IPS-15b (cell line): Measurements from ENCODE around the gene JTB.

Experiments
- H3K27me3 ChIP-seq: one replicate; pipeline ENCODE4 v1.6.1; 2013; ENCODE audit warnings: low read length; ENCODE audit not compliant: control insufficient read depth, insufficient read depth
- H3K36me3 ChIP-seq: one replicate; pipeline ENCODE4 v1.6.1; 2013; ENCODE audit warnings: low read length; ENCODE audit not compliant: control insufficient read depth, insufficient read depth
- H3K4me1 ChIP-seq: one replicate; pipeline ENCODE4 v1.6.1; 2013; ENCODE audit warnings: mild to moderate bottlenecking, low read length; ENCODE audit not compliant: control insufficient read depth, insufficient read depth
- H3K4me3 ChIP-seq: one replicate; pipeline ENCODE4 v1.5.1; 2013; ENCODE audit warnings: low read depth, low read length
- H3K9ac ChIP-seq: one replicate; pipeline ENCODE4 v1.6.1; 2013; ENCODE audit warnings: low read depth, mild to moderate bottlenecking, low read length
- H3K9me3 ChIP-seq: one replicate; pipeline ENCODE4 v1.6.1; 2013; ENCODE audit warnings: mild to moderate bottlenecking, low read length; ENCODE audit not compliant: control insufficient read depth, insufficient read depth

JTB gene

DNA sequence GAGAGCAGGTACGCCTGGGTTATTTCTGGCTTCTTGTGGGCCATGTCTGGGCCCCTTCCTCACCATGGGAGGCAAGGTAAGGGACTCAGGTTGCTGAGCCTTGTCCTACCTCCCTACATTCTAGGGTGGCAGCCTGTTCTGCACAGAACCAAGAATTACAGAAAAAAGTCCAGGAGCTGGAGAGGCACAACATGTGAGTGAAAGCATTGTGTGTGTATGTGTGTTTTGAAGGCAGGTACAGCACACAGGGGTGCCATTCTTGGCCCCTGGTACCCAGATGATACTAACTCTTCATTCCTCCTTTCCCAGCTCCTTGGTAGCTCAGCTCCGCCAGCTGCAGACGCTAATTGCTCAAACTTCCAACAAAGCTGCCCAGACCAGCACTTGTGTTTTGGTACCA, 4.4 kb downstream of the JTB start:
- Histone ChIP-seq H3K4me3 (no peak overlapping the region), H3K9ac (no peak overlapping the region)

GRCh38 chr1:153970346-153970745, 7.1 kb downstream of the JTB start:
- Histone ChIP-seq H3K36me3 (peaks cover 17% of the 10 kb centered on the region), H3K9me3 (no peaks in the 10 kb centered on the region), H3K9ac (no peak overlapping the region), H3K4me1 (no peaks in the 10 kb centered on the region), H3K27me3 (no peaks in the 10 kb centered on the region), H3K4me3 (no peak overlapping the region)

More for the DNA sequence above, 4.4 kb downstream of the JTB start:
- Histone ChIP-seq H3K9me3 (no peaks in the 10 kb centered on the region), H3K36me3 (peaks cover 17% of the 10 kb centered on the region), H3K27me3 (no peaks in the 10 kb centered on the region), H3K4me1 (no peaks in the 10 kb centered on the region)

GRCh38 chr1:153968972-153969371, 8.5 kb downstream of the JTB start:
- Histone ChIP-seq H3K4me1 (no peaks in the 10 kb centered on the region), H3K9ac (no peak overlapping the region), H3K27me3 (no peaks in the 10 kb centered on the region), H3K4me3 (no peak overlapping the region), H3K9me3 (no peaks in the 10 kb centered on the region), H3K36me3 (peaks cover 11% of the 10 kb centered on the region)

DNA sequence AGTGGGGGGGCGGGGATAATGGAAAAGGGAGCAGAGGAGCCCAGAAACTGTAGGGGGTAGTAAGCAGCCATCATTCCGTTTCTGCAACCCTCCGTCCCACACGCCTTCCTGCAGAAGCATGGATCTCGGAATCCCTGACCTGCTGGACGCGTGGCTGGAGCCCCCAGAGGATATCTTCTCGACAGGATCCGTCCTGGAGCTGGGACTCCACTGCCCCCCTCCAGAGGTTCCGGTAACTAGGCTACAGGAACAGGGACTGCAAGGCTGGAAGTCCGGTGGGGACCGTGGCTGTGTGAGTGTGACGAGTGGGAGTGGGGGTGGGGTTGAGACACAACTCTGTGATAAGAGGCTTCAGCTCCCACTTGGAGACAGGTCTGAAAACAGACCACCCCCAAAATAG, 9.1 kb downstream of the JTB start:
- H3K9me3 ChIP-seq = no peaks in the 10 kb centered on the region
- peak overlapping the region; percentile 79 for H3K9ac ChIP-seq
- H3K36me3 ChIP-seq = peaks cover 7% of the 10 kb centered on the region
- peak overlapping the region; percentile 83 for H3K4me3 ChIP-seq
- H3K4me1 ChIP-seq = no peaks in the 10 kb centered on the region
- no peaks in the 10 kb centered on the region for H3K27me3 ChIP-seq

GRCh38 chr1:153968000-153968363, 9.5 kb downstream of the JTB start:
- H3K36me3 ChIP-seq = peaks cover 7% of the 10 kb centered on the region
- peak overlapping the region; percentile 79 for H3K9ac ChIP-seq
- H3K4me3 ChIP-seq = peak overlapping the region; percentile 83
- H3K27me3 ChIP-seq = no peaks in the 10 kb centered on the region
- H3K4me1 ChIP-seq = no peaks in the 10 kb centered on the region
- H3K9me3 ChIP-seq = no peaks in the 10 kb centered on the region

DNA sequence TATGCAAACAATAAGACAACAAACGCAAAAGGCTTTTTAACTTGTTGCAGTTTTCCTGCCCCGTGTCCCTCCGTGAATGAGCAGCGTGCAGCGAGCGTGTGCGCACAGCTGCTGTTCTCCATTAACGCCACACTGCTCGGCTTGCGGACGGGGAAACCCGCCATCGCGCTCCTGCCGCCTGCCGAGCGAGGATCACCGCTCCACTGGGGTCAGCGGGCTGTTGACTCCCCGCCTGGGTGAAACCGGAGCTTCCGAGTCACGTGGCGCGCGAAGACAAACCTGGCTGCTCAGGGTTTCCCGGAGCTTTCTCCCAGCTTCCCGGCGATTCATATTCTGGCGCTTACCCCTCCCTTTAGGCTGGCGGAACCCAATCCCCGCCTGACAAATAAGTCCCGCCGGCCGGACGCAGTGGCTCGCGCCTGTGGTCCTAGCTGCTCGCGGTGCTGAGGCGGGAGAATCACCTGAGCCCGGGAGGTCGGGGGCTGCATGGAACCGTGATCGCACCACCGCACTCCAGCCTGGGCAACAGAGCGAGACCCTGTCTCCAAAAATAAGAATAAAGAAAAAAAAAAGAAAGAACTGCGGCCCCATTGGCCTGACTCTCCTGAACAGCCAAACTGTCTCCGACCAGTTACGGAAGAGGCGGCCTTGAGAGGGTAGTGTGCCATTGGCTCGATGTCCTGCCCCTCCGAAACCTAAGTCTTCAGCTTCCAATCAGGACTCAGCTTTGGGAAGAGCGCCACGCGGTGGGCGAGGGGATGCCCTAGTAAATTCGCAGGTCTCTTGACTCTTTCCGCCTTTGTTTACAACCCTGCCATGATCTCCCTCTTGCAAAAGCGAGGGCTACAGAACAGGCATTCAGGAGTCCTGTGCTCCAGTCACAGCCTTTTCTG, 10.1 kb downstream of the JTB start, which contains the start of gene CREB3L4:
Gene CREB3L4, plus strand, starts transcription at position 796 of the 893 bp plus-strand sequence. CDS start 624 bp downstream, outside the sequence.
- H3K9ac ChIP-seq = peak within 1 kb of the TSS; percentile 80
- H3K4me1 ChIP-seq = no peaks in the 10 kb centered on the region
- H3K36me3 ChIP-seq = peaks cover 7% of the 10 kb centered on the region
- H3K4me3 ChIP-seq = peak within 1 kb of the TSS; percentile 83
- no peaks in the 10 kb centered on the region for H3K9me3 ChIP-seq
- H3K27me3 ChIP-seq = no peaks in the 10 kb centered on the region

DNA sequence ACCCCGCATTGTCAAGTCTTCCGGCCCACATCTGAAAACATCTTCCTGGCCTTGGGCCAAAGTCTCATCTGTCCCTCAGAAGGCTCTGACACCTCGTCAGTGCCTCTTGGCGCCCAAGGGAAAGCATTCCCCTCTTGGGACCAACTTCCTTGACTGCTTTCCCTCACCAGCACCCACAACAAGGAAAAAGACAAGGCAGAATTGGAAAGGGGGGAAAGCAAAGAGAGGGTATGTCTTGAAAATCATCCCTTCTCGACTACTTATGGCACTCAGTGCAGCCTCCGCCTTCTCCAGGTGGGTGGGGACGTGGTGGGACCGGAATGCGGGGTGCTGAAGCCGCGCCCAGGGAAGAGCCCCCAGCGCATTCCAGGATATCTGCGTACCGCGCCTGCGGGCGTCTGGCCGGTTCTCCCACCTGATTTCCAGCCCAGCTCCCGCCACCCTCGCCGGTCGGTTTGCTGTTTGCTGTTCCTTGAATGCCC, 13.6 kb downstream of the JTB start:
- peak overlapping the region; percentile 98 for H3K4me3 ChIP-seq
- H3K27me3 ChIP-seq = no peaks in the 10 kb centered on the region
- H3K36me3 ChIP-seq = peaks cover 12% of the 10 kb centered on the region
- H3K9me3 ChIP-seq = no peaks in the 10 kb centered on the region
- H3K9ac ChIP-seq = peak overlapping the region; percentile 55
- peaks cover 12% of the 10 kb centered on the region for H3K4me1 ChIP-seq

- Histone ChIP-seq H3K27me3 (no peaks in the 10 kb centered on the region), H3K9me3 (no peaks in the 10 kb centered on the region), H3K9ac (peak within 1 kb of the TSS; percentile 84), H3K36me3 (peaks cover 12% of the 10 kb centered on the region), H3K4me3 (peak within 1 kb of the TSS; percentile 98), H3K4me1 (peaks cover 13% of the 10 kb centered on the region)
Observed at GRCh38 chr1:153963030-153963849, 14.2 kb downstream of the JTB start, which contains the start of gene SLC39A1. TSS of gene SLC39A1 (minus strand) at chr1:153963537. CDS start at chr1:153962715, 822 bp downstream.

GRCh38 chr1:153962088-153963029, 15.1 kb downstream of the JTB start:
- peak overlapping the region; percentile 98 for H3K4me3 ChIP-seq
- H3K36me3 ChIP-seq = peaks cover 12% of the 10 kb centered on the region
- H3K9ac ChIP-seq = peak overlapping the region; percentile 84
- no peaks in the 10 kb centered on the region for H3K9me3 ChIP-seq
- peaks cover 13% of the 10 kb centered on the region for H3K4me1 ChIP-seq
- no peaks in the 10 kb centered on the region for H3K27me3 ChIP-seq

GRCh38 chr1:153961421-153961820, 16.1 kb downstream of the JTB start:
- peaks cover 12% of the 10 kb centered on the region for H3K36me3 ChIP-seq
- H3K4me1 ChIP-seq = peaks cover 16% of the 10 kb centered on the region
- H3K27me3 ChIP-seq = no peaks in the 10 kb centered on the region
- peak overlapping the region; percentile 98 for H3K4me3 ChIP-seq
- peak overlapping the region; percentile 84 for H3K9ac ChIP-seq
- H3K9me3 ChIP-seq = no peaks in the 10 kb centered on the region

DNA sequence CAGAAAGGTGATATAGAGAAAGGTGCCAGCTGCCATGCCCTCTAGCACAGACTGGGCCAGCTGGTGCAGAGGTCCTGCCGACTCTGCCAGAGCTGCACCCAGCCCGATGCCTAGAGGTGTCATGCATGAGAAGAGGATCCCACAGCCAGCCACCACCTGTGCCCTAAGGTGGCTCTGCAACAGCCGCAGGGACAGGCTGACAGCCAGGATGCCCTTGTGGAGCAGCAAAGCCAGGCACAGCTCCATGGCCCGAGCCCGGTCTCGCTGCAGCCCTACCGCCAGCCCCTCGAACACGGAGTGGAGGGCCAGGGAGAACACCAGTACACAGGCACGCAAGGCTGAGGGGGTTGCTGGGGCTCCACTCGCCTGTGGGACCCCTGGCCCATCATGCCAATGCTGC, 17.3 kb downstream of the JTB start:
- Histone ChIP-seq H3K27me3 (no peaks in the 10 kb centered on the region), H3K4me1 (peaks cover 16% of the 10 kb centered on the region), H3K36me3 (peaks cover 12% of the 10 kb centered on the region), H3K4me3 (no peak overlapping the region), H3K9ac (no peak overlapping the region), H3K9me3 (no peaks in the 10 kb centered on the region)
